GM12878 (cell line): ENCODE results near the gene TMEM88. TPM values are rescaled to one million over a fixed set of nuclear protein-coding genes. Genes with fewer than 3 reads are reported as not detected.

Experiments
- CREM ChIP-seq: IDR thresholded peaks from 2 replicates; pipeline ENCODE4 v1.6.1; 2014; ENCODE audit warnings: antibody characterized with exemption, low read depth
- EED ChIP-seq: sonication (generic); IDR thresholded peaks from 2 replicates; pipeline ENCODE4 v1.6.1; 2016; ENCODE audit warnings: antibody characterized with exemption, low read depth
- ELK1 ChIP-seq: IDR thresholded peaks from 2 replicates; pipeline ENCODE4 v1.6.1; 2012; ENCODE audit warnings: low read depth, low read length, improper control_type of control experiment
- EZH2 ChIP-seq: IDR thresholded peaks from 2 replicates; pipeline ENCODE4 v1.6.1; 2012; ENCODE audit warnings: low read depth, mild to moderate bottlenecking, control low read depth, inconsistent platforms, low read length, borderline replicate concordance; ENCODE audit not compliant: control insufficient read depth
- HDAC2 ChIP-seq: fragments of 200-600 bp; sonication (generic); IDR thresholded peaks from 2 replicates; pipeline ENCODE4 v1.6.1; 2017
- IKZF2 ChIP-seq, 2 experiments: fragments of 450-650 bp; IDR thresholded peaks; 2 replicates each; pipeline ENCODE4 v1.6.1; 2017; ENCODE audit warnings: mild to moderate bottlenecking in 2 of 2, moderate library complexity in 2 of 2
- KDM1A ChIP-seq: fragments of 200-600 bp; sonication (generic); IDR thresholded peaks from 2 replicates; pipeline ENCODE4 v1.6.1; 2016; ENCODE audit warnings: borderline replicate concordance
- PAX5 ChIP-seq: IDR thresholded peaks from 2 replicates; pipeline ENCODE4 v1.6.1; 2011; ENCODE audit warnings: low read depth, low read length, borderline replicate concordance
- PAX8 ChIP-seq: fragments of 450-650 bp; IDR thresholded peaks from 2 replicates; pipeline ENCODE4 v1.6.1; 2017; ENCODE audit warnings: mild to moderate bottlenecking, moderate library complexity
- PBX3 ChIP-seq: IDR thresholded peaks from 2 replicates; pipeline ENCODE4 v1.6.1; 2011; ENCODE audit warnings: mild to moderate bottlenecking, low read depth, low read length, moderate library complexity; ENCODE audit not compliant: insufficient replicate concordance
- PKNOX1 ChIP-seq: fragments of 450-650 bp; IDR thresholded peaks from 2 replicates; pipeline ENCODE4 v1.6.1; 2016; ENCODE audit warnings: mild to moderate bottlenecking
- PRDM15 ChIP-seq: fragments of 450-650 bp; formaldehyde crosslinking; IDR thresholded peaks from 2 replicates; pipeline ENCODE4 v1.4.0; 2020; ENCODE audit warnings: mild to moderate bottlenecking, moderate library complexity
- RB1 ChIP-seq: fragments of 450-650 bp; formaldehyde crosslinking; IDR thresholded peaks from 2 replicates; pipeline ENCODE4 v1.6.1; 2017; ENCODE audit warnings: mild to moderate bottlenecking, borderline replicate concordance
- SIX5 ChIP-seq: IDR thresholded peaks from 2 replicates; pipeline ENCODE4 v1.6.1; 2011; ENCODE audit warnings: mild to moderate bottlenecking, low read depth, low read length, moderate library complexity; ENCODE audit not compliant: severe bottlenecking
- SKIL ChIP-seq: fragments of 450-650 bp; IDR thresholded peaks from 2 replicates; pipeline ENCODE4 v1.6.1; 2017; ENCODE audit warnings: mild to moderate bottlenecking, low read depth, inconsistent platforms; ENCODE audit not compliant: poor library complexity, severe bottlenecking
- SMAD5 ChIP-seq: IDR thresholded peaks from 2 replicates; pipeline ENCODE4 v1.6.1; 2016; ENCODE audit warnings: antibody characterized with exemption, low read depth
- SREBF1 ChIP-seq: IDR thresholded peaks from 2 replicates; pipeline ENCODE4 v1.6.1; 2012; ENCODE audit warnings: mild to moderate bottlenecking, low read length
- STAT1 ChIP-seq: fragments of 450-650 bp; conservative IDR thresholded peaks from 2 replicates; pipeline ENCODE4 v1.6.1; 2014; ENCODE audit warnings: antibody characterized with exemption, mild to moderate bottlenecking
- TAF1 ChIP-seq: IDR thresholded peaks from 2 replicates; pipeline ENCODE4 v1.6.1; 2011; ENCODE audit warnings: mild to moderate bottlenecking, low read depth, low read length, borderline replicate concordance
- TCF3 ChIP-seq: IDR thresholded peaks from 2 replicates; pipeline ENCODE4 v1.6.1; 2012; ENCODE audit warnings: low read depth, mild to moderate bottlenecking, low read length, borderline replicate concordance; ENCODE audit not compliant: insufficient read depth
- ZNF384 ChIP-seq: IDR thresholded peaks from 2 replicates; pipeline ENCODE4 v1.6.1; 2012; ENCODE audit warnings: low read depth, mild to moderate bottlenecking, low read length, improper control_type of control experiment, borderline replicate concordance
- polyA plus RNA-seq, 11 experiments: library from polyadenylated mRNA; depleted of rRNA in 4 of 11; unstranded in 6 of 11; stranded (reverse) in 5 of 11; fragments of >200 nt; fragmentation: Nextera tagmentation in 4 of 11; fragmentation: Illumina TruSeq in 1 of 11; extraction: Ambion mirVana in 4 of 11; extraction: Trizol in 1 of 11; gene quantifications; 1 replicate in 1 of 11; 2 replicates in 10 of 11; pipeline versions ENCODE4 v1.2.1 to v1.2.3, GENCODE V29; 2011 to 2016; ENCODE audit warnings: inconsistent platforms in 2 of 11, missing spikeins in 2 of 11, low read depth in 1 of 11
- total RNA-seq, 4 experiments: library from RNA; depleted of rRNA in 3 of 4; stranded (reverse); fragments of >200 nt in 3 of 4; fragmentation: Illumina TruSeq in 1 of 4; extraction: Trizol in 1 of 4; gene quantifications; 2 replicates each; pipeline versions ENCODE4 v1.2.1 to v1.2.3, GENCODE V29; 2013 to 2021

Gene TMEM88
- total and polyA plus RNA-seq, 10 of the 15 experiments (the other 5 are each of a cell fraction or from before 2014, with no cell fraction given) = 0.21 to 2.2 (median 0.62) TPM; not detected in 5

- TF ChIP-seq PBX3 (peak; percentile 23), PRDM15 (CRISPR knock-in tag) (no peak), KDM1A (no peak), SIX5 (no peak), PKNOX1 (0 out of 2 replicates have a peak, but pooled peaks have one; percentile 4), TAF1 (peak; percentile 59; the same call in 1 of the 2 replicates), IKZF2 (IDR thresholded peaks at IDR 0.05) (peak; percentile 75 to 78), HDAC2 (no peak), STAT1 (no peak), CREM (peak; percentile 94), RB1 (no peak), SKIL (peak; percentile 76), ELK1 (no peak), SMAD5 (no peak; the same call in 1 of the 2 replicates), ZNF384 (no peak), SREBF1 (no peak), TCF3 (peak; percentile 75; the same call in 1 of the 2 replicates), PAX8 (no peak), PAX5 (0 out of 2 replicates have a peak, but pooled peaks have one; percentile 33), EED (peak; percentile 19; the same call in 1 of the 2 replicates), EZH2 (no peak)
These were observed 11.2 kb upstream of the TMEM88 start (continued) for GRCh38 chr17:7843536-7844291.
